ENCODE results near the gene EVA1B. TPM values are rescaled to one million over a fixed set of nuclear protein-coding genes. Genes with fewer than 3 reads are reported as not detected.

EVA1B gene
- total RNA-seq, 2 donors from 2014 or later, result 67.1 to 78.7 TPM

- WGBS, result 79% methylated on average over 7 of the region's 7 CpGs
- Histone ChIP-seq H3K36me3 (no peaks in the 10 kb centered on the region), H3K27ac (no peak overlapping the region), H3K27me3 (replicated peaks; ENCODE audit: insufficient read depth) (no peaks in the 10 kb centered on the region), H3K4me3 (no peak overlapping the region), H3K9me3 (no peaks in the 10 kb centered on the region), H3K4me1 (replicated peaks) (no peaks in the 10 kb centered on the region)
- no peak for TF ChIP-seq POLR2AphosphoS5 (IDR thresholded peaks at IDR 0.05)
- no peak for TF ChIP-seq POLR2A (IDR thresholded peaks at IDR 0.05)
- TF ChIP-seq CTCF (IDR thresholded peaks at IDR 0.05), result no peak
- no peak for DNase-seq (ENCODE audit: low spot score)
- intact Hi-C loops (cut with DNase I), result no loop called here
Measured at GRCh38 chr1:36339215-36339614, 15.8 kb upstream of the EVA1B start.

- intact Hi-C loops (cut with DNase I), result no loop called here
- Histone ChIP-seq H3K27me3 (replicated peaks; ENCODE audit: insufficient read depth) (no peaks in the 10 kb centered on the region), H3K4me1 (replicated peaks) (no peaks in the 10 kb centered on the region), H3K9me3 (no peaks in the 10 kb centered on the region), H3K36me3 (no peaks in the 10 kb centered on the region), H3K27ac (no peak overlapping the region), H3K4me3 (no peak overlapping the region)
- TF ChIP-seq CTCF (IDR thresholded peaks at IDR 0.05) (no peak), POLR2A (IDR thresholded peaks at IDR 0.05) (no peak), POLR2AphosphoS5 (IDR thresholded peaks at IDR 0.05) (no peak)
- no peak for DNase-seq (ENCODE audit: low spot score)
- 89% methylated on average over 6 of the region's 6 CpGs for WGBS
Measured at GRCh38 chr1:36337830-36338229, 14.4 kb upstream of the EVA1B start.

- Histone ChIP-seq H3K36me3 (no peaks in the 10 kb centered on the region), H3K27ac (no peak overlapping the region), H3K4me3 (no peak overlapping the region), H3K9me3 (no peaks in the 10 kb centered on the region), H3K27me3 (replicated peaks; ENCODE audit: insufficient read depth) (no peaks in the 10 kb centered on the region), H3K4me1 (replicated peaks) (no peaks in the 10 kb centered on the region)
- no peak for DNase-seq (ENCODE audit: low spot score)
- 90% methylated on average over 15 of the region's 15 CpGs for WGBS
- intact Hi-C loops (cut with DNase I), result no loop called here
- TF ChIP-seq POLR2AphosphoS5 (IDR thresholded peaks at IDR 0.05) (no peak), CTCF (IDR thresholded peaks at IDR 0.05) (no peak), POLR2A (IDR thresholded peaks at IDR 0.05) (no peak)
Measured at GRCh38 chr1:36330940-36331339, 7.5 kb upstream of the EVA1B start.

GRCh38 chr1:36329817-36330216, 6.4 kb upstream of the EVA1B start:
- Histone ChIP-seq H3K36me3 (no peaks in the 10 kb centered on the region), H3K9me3 (no peaks in the 10 kb centered on the region), H3K27ac (no peak overlapping the region), H3K4me3 (no peak overlapping the region), H3K4me1 (replicated peaks) (no peaks in the 10 kb centered on the region), H3K27me3 (replicated peaks; ENCODE audit: insufficient read depth) (no peaks in the 10 kb centered on the region)
- WGBS, result 83% methylated on average over 9 of the region's 9 CpGs
- intact Hi-C loops (cut with DNase I), result no loop called here
- TF ChIP-seq POLR2A (IDR thresholded peaks at IDR 0.05) (no peak), CTCF (IDR thresholded peaks at IDR 0.05) (no peak), POLR2AphosphoS5 (IDR thresholded peaks at IDR 0.05) (no peak)
- no peak for DNase-seq (ENCODE audit: low spot score)

- H3K27me3 ChIP-seq (replicated peaks; ENCODE audit: insufficient read depth), result no peaks in the 10 kb centered on the region
- H3K36me3 ChIP-seq, result no peaks in the 10 kb centered on the region
- no peaks in the 10 kb centered on the region for H3K4me1 ChIP-seq (replicated peaks)
- no peak overlapping the region for H3K27ac ChIP-seq
- intact Hi-C loops (cut with DNase I), result no loop called here
- no peak overlapping the region for H3K4me3 ChIP-seq
- no peaks in the 10 kb centered on the region for H3K9me3 ChIP-seq
- DNase-seq (ENCODE audit: low spot score), result no peak
- 63% methylated on average over 6 of the region's 6 CpGs for WGBS
- TF ChIP-seq POLR2AphosphoS5 (IDR thresholded peaks at IDR 0.05) (peak; percentile 22), POLR2A (IDR thresholded peaks at IDR 0.05) (peak; percentile 11), CTCF (IDR thresholded peaks at IDR 0.05) (no peak)
Measured at GRCh38 chr1:36328713-36329112, 5.3 kb upstream of the EVA1B start.
